ENCODE measurements around the gene DIRAS3. TPM values are rescaled to one million over a fixed set of nuclear protein-coding genes. Genes with fewer than 3 reads are reported as not detected.

The DIRAS3 gene, protein sequence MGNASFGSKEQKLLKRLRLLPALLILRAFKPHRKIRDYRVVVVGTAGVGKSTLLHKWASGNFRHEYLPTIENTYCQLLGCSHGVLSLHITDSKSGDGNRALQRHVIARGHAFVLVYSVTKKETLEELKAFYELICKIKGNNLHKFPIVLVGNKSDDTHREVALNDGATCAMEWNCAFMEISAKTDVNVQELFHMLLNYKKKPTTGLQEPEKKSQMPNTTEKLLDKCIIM
- 0.43 and 2.3 TPM in 2 replicates for total RNA-seq

GRCh38 chr1:68049941-68050878 is at the start of gene DIRAS3:
DIRAS3 (minus strand) TSS chr1:68050627; CDS start chr1:68047297, 3,330 bp downstream.
- peak; percentile 53 for DNase-seq (ENCODE audit: low read depth)
- H3K4me3 ChIP-seq (ENCODE audit: low read depth, low read length), result peak within 1 kb of the TSS; percentile 59
- TF ChIP-seq CTCF (IDR thresholded peaks at IDR 0.05; ENCODE audit: insufficient read depth, low read depth, low read length), result no peak

GRCh38 chr1:68093737-68094136 is 43.3 kb upstream of the DIRAS3 start:
- no peak for DNase-seq (ENCODE audit: low read depth)
- TF ChIP-seq CTCF (IDR thresholded peaks at IDR 0.05; ENCODE audit: insufficient read depth, low read depth, low read length), result no peak
- H3K4me3 ChIP-seq (ENCODE audit: low read depth, low read length), result no peak overlapping the region

GRCh38 chr1:68087184-68087583 is 36.8 kb upstream of the DIRAS3 start:
- TF ChIP-seq CTCF (IDR thresholded peaks at IDR 0.05; ENCODE audit: insufficient read depth, low read depth, low read length), result no peak
- no peak for DNase-seq (ENCODE audit: low read depth)
- H3K4me3 ChIP-seq (ENCODE audit: low read depth, low read length), result no peak overlapping the region

GRCh38 chr1:68085752-68086151 is 35.3 kb upstream of the DIRAS3 start:
- DNase-seq (ENCODE audit: low read depth), result no peak
- no peak overlapping the region for H3K4me3 ChIP-seq (ENCODE audit: low read depth, low read length)
- no peak for TF ChIP-seq CTCF (IDR thresholded peaks at IDR 0.05; ENCODE audit: insufficient read depth, low read depth, low read length)

GRCh38 chr1:68083686-68084085 is 33.3 kb upstream of the DIRAS3 start:
- no peak for TF ChIP-seq CTCF (IDR thresholded peaks at IDR 0.05; ENCODE audit: insufficient read depth, low read depth, low read length)
- no peak for DNase-seq (ENCODE audit: low read depth)
- H3K4me3 ChIP-seq (ENCODE audit: low read depth, low read length), result no peak overlapping the region

DNA sequence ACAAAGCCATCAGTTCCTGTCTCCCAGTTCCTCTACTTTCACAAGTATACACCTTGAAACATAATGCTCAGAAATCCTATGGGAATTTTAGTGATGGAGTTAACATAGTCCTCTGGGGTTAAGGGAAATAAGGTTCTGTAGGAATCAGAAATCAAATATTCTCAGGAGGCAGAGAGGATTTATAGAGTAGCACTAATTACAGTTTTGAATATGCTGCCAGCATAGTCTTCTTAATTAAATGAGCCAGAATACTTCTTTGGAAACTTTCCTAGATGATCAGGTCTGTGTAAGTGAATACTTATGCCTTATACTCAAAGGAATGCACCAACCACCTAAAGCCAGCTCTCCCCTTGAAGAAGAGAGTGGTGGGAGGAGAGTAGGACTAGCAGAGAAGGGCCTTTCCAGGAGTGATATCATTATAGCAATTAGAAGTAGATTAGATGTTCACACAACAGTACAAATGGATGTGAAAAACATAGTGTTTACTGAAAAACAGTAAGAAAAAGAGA is 31.4 kb upstream of the DIRAS3 start:
- DNase-seq (ENCODE audit: low read depth), result no peak
- H3K4me3 ChIP-seq (ENCODE audit: low read depth, low read length), result no peak overlapping the region
- no peak for TF ChIP-seq CTCF (IDR thresholded peaks at IDR 0.05; ENCODE audit: insufficient read depth, low read depth, low read length)

Data from fibroblast of villous mesenchyme (primary cell).